A673 (cell line): ENCODE measurements around the gene ZNF592. TPM values are rescaled to one million over a fixed set of nuclear protein-coding genes. Genes with fewer than 3 reads are reported as not detected.

ENCODE experiments used
- BruUV-seq: library from RNA; stranded (reverse); fragments of 400-500 nt; replicated peaks from 2 replicates; lab custom pipeline; 2021; lab: Mats Ljungman, UMichigan
- CTCF ChIA-PET: fragments of 300-600 bp; sonication (Branson Sonifier 250); formaldehyde crosslinking; loops from one replicate; lab custom pipeline; 2022; ENCODE audit warnings: antibody characterized with exemption; lab: Charles Lee
- POLR2A ChIA-PET: fragments of 300-600 bp; sonication (Branson Sonifier 250); formaldehyde crosslinking; loops from one replicate; lab custom pipeline; 2022; ENCODE audit warnings: antibody characterized with exemption; ENCODE audit not compliant: low non-redundant PET; lab: Charles Lee
- DNase-seq: peaks from one replicate; pipeline ENCODE4 v3.0.0-alpha.2; 2015; ENCODE audit warnings: low spot score
- H3K27ac ChIP-seq: fragments of 200-600 bp; sonication (generic); 2 replicates; pipeline ENCODE4 v1.5.1; 2016; ENCODE audit warnings: mixed run types, low read depth, mild to moderate bottlenecking, mixed read lengths, antibody characterized with exemption, low read length; ENCODE audit not compliant: poor library complexity, severe bottlenecking
- H3K27me3 ChIP-seq: fragments of 200-600 bp; sonication (generic); replicated peaks from 2 replicates; pipeline ENCODE4 v1.6.1; 2017; ENCODE audit warnings: mixed run types, low read depth, mild to moderate bottlenecking, mixed read lengths, antibody characterized with exemption, low read length; ENCODE audit not compliant: insufficient read depth, poor library complexity
- H3K36me3 ChIP-seq: fragments of 200-600 bp; sonication (generic); 2 replicates; pipeline ENCODE4 v1.6.1; 2016; ENCODE audit warnings: mixed run types, mild to moderate bottlenecking, mixed read lengths, antibody characterized with exemption, low read length; ENCODE audit not compliant: insufficient read depth, poor library complexity, severe bottlenecking
- H3K4me1 ChIP-seq: fragments of 200-600 bp; sonication (generic); 2 replicates; pipeline ENCODE4 v1.6.1; 2017; ENCODE audit warnings: mixed run types, mild to moderate bottlenecking, mixed read lengths, antibody characterized with exemption, low read length; ENCODE audit not compliant: insufficient read depth, poor library complexity, severe bottlenecking
- H3K4me3 ChIP-seq: fragments of 200-600 bp; sonication (generic); 2 replicates; pipeline ENCODE4 v1.5.1; 2016; ENCODE audit warnings: low read depth, mixed run types, mild to moderate bottlenecking, mixed read lengths, low read length; ENCODE audit not compliant: poor library complexity, severe bottlenecking
- H3K9me3 ChIP-seq: fragments of 200-600 bp; sonication (generic); 2 replicates; pipeline ENCODE4 v1.6.1; 2016; ENCODE audit warnings: mixed run types, low read depth, mild to moderate bottlenecking, mixed read lengths, antibody characterized with exemption, low read length; ENCODE audit not compliant: poor library complexity, severe bottlenecking
- CTCF ChIP-seq: fragments of 300-800, 200-600 bp; sonication (generic); conservative IDR thresholded peaks from 2 replicates; pipeline ENCODE4 v1.5.1; 2017; ENCODE audit warnings: low read depth, mild to moderate bottlenecking, antibody characterized with exemption, low read length, moderate library complexity, mixed read lengths
- EZH2 ChIP-seq: fragments of 200-600 bp; sonication (generic); IDR thresholded peaks from 2 replicates; pipeline ENCODE4 v1.6.1; 2017; ENCODE audit warnings: borderline replicate concordance, low read depth, mild to moderate bottlenecking, mixed read lengths, antibody characterized with exemption, low read length; ENCODE audit not compliant: poor library complexity, severe bottlenecking
- intact Hi-C: fragments of 100-400 bp; cut with micrococcal nuclease; formaldehyde crosslinking; loops from one replicate; pipeline ENCODE4 v1.10.0; 2022; ENCODE audit not compliant: unreplicated experiment
- total RNA-seq: library from RNA; stranded (reverse); gene quantifications from 2 replicates; pipeline ENCODE4 v1.2.3, GENCODE V29; 2021

Gene ZNF592
- total RNA-seq, 1 experiment from 2014 or later = 37.2 TPM

GRCh38 chr15:84755736-84756527 lies 7.5 kb downstream of the ZNF592 start:
- DNase-seq = no peak
- H3K4me3 ChIP-seq = no peak overlapping the region
- BruUV-seq = no TSS peak
- no peak for TF ChIP-seq EZH2
- no peak for TF ChIP-seq CTCF
- H3K36me3 ChIP-seq = no peaks in the 10 kb centered on the region
- ChIA-PET CTCF (no interaction called here), POLR2A (no interaction called here)
- intact Hi-C loops = no loop called here
- no peaks in the 10 kb centered on the region for H3K27me3 ChIP-seq
- no peak overlapping the region for H3K27ac ChIP-seq
- H3K9me3 ChIP-seq = no peaks in the 10 kb centered on the region
- H3K4me1 ChIP-seq = peaks cover 3% of the 10 kb centered on the region

GRCh38 chr15:84759018-84759417 lies 10.6 kb downstream of the ZNF592 start:
- TF ChIP-seq CTCF (no peak), EZH2 (no peak)
- Histone ChIP-seq H3K36me3 (no peaks in the 10 kb centered on the region), H3K27me3 (no peaks in the 10 kb centered on the region), H3K27ac (no peak overlapping the region), H3K4me1 (no peaks in the 10 kb centered on the region), H3K9me3 (no peaks in the 10 kb centered on the region), H3K4me3 (no peak overlapping the region)
- intact Hi-C loops = no loop called here
- no TSS peak for BruUV-seq
- ChIA-PET CTCF (no interaction called here), POLR2A (no interaction called here)
- no peak for DNase-seq

GRCh38 chr15:84760219-84760618 lies 11.8 kb downstream of the ZNF592 start:
- TF ChIP-seq CTCF (no peak), EZH2 (no peak)
- no peak overlapping the region for H3K27ac ChIP-seq
- H3K36me3 ChIP-seq = no peaks in the 10 kb centered on the region
- H3K27me3 ChIP-seq = no peaks in the 10 kb centered on the region
- ChIA-PET POLR2A (no interaction called here), CTCF (no interaction called here)
- no peaks in the 10 kb centered on the region for H3K9me3 ChIP-seq
- intact Hi-C loops = no loop called here
- no peak for DNase-seq
- H3K4me3 ChIP-seq = no peak overlapping the region
- no peaks in the 10 kb centered on the region for H3K4me1 ChIP-seq
- BruUV-seq = no TSS peak
